Activated naive CD4-positive, alpha-beta T cell treated with anti-CD3 and anti-CD28 coated beads, Interleukin-2, amount 50 U/mL, for 72 hours (primary cell): ENCODE data around the gene POGLUT3. TPM values are rescaled to one million over a fixed set of nuclear protein-coding genes. Genes with fewer than 3 reads are reported as not detected.

Experiments
- ATAC-seq, 2 donors: fragments of 150-1000 bp; cut with Tn5 transposase; 2 replicates each; pipeline ENCODE4 v1.10.0; 2021; ENCODE audit warnings: mild to moderate bottlenecking in 2 of 2, moderate library complexity in 2 of 2
- DNase-seq, 2 donors: peaks; one replicate each; pipeline ENCODE4 v3.0.0; 2021 to 2022; ENCODE audit warnings: low spot score in 2 of 2
- H3K27ac Mint-ChIP-seq, 2 donors: one replicate each; pipeline ENCODE4 v1.8.0; 2022; ENCODE audit warnings: mild to moderate bottlenecking in 2 of 2, mixed read lengths in 2 of 2
- H3K36me3 Mint-ChIP-seq, 2 donors: one replicate each; pipeline ENCODE4 v1.8.0; 2022; ENCODE audit warnings: mixed read lengths in 2 of 2
- H3K9me3 Mint-ChIP-seq, 2 donors: one replicate each; pipeline ENCODE4 v1.8.0; 2022; ENCODE audit warnings: mixed read lengths in 2 of 2
- total RNA-seq, 2 donors: library from RNA; stranded (reverse); gene quantifications; one replicate each; pipeline ENCODE4 v1.2.3, GENCODE V29; 2022

The POGLUT3 gene, protein sequence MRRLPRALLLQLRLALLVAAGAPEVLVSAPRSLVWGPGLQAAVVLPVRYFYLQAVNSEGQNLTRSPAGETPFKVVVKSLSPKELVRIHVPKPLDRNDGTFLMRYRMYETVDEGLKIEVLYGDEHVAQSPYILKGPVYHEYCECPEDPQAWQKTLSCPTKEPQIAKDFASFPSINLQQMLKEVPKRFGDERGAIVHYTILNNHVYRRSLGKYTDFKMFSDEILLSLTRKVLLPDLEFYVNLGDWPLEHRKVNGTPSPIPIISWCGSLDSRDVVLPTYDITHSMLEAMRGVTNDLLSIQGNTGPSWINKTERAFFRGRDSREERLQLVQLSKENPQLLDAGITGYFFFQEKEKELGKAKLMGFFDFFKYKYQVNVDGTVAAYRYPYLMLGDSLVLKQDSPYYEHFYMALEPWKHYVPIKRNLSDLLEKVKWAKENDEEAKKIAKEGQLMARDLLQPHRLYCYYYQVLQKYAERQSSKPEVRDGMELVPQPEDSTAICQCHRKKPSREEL
- total RNA-seq: 1 to 10 TPM; 6.1 to 8.1 TPM

DNA sequence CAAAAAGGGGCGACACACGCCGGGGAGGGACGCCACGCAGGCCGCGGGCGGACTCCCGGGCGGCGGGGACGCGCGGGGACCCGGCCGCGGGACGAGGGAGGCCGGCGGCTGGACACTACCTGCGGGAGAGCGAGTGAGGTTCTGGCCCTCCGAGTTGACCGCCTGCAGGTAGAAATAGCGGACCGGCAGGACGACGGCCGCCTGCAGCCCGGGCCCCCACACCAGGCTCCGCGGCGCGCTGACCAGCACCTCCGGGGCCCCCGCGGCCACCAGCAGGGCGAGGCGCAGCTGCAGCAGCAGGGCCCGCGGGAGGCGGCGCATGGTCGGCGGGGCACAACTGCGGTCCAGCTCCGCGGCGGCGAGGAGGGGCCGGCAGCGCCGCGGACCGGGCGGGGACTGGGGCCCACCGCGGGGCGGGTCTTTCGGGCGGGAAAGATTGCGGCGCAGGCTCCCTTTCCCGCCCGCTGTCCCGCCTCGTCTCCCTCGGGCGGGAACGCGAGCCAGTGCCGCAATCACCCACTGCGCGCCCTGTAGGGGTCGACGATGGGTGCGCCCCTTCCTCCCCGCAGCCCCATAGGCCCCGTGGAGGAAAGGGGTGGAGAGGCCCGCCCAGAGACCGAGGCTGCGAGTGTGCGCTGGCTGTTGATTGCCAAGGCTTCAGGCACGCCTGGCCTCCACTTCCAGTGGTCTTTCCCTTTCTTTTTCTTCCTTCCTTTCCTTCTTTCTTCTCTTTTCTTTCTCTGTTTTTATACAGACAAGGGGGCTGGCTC is at the start of gene POGLUT3:
Gene POGLUT3 (minus strand): TSS at position 339 of the 770 bp plus-strand sequence. CDS start 18 bp downstream, at position 321.
- H3K9me3 Mint-ChIP-seq: no peaks in the 10 kb centered on the region
- peak; percentile 55 to 64 for ATAC-seq
- H3K27ac Mint-ChIP-seq: peak within 1 kb of the TSS; percentile 90 to 99

DNA sequence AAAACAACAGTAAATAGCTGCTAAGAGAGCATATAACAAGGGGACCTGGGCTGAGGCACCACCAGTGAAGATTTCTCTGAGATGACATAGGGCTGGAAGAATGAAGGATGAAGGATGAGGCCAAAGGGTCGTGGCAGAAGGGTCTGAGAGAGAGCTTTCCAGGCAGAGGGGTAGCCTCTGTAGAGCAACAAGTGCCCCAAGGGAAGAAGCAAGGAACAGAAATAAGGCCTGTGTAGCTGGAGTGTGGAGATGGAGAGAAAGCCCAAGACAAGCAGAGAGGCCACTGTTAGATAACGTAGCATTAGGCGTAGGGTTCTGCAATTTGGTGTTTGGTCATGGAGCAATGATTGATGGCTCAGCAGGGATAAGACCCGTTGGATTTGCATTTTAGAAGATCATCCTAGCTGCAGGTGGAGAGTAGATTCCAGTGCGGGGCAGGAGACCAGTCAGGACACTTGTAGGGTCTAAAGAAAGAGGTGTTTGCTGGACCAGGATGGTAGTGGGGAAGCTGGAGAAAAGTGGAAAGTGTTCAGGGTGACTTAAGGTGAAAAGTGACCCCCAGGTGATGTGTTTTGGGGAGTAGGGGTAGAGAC is 47.8 kb upstream of the POGLUT3 start:
- Mint-ChIP-seq H3K36me3 (no peaks in the 10 kb centered on the region), H3K9me3 (no peaks in the 10 kb centered on the region), H3K27ac (no peak overlapping the region)
- no peak for DNase-seq
- ATAC-seq: no peak

More for the DNA sequence above, at the start of gene POGLUT3:
- peak; percentile 33 to 70 for DNase-seq
- no peaks in the 10 kb centered on the region for H3K36me3 Mint-ChIP-seq

DNA sequence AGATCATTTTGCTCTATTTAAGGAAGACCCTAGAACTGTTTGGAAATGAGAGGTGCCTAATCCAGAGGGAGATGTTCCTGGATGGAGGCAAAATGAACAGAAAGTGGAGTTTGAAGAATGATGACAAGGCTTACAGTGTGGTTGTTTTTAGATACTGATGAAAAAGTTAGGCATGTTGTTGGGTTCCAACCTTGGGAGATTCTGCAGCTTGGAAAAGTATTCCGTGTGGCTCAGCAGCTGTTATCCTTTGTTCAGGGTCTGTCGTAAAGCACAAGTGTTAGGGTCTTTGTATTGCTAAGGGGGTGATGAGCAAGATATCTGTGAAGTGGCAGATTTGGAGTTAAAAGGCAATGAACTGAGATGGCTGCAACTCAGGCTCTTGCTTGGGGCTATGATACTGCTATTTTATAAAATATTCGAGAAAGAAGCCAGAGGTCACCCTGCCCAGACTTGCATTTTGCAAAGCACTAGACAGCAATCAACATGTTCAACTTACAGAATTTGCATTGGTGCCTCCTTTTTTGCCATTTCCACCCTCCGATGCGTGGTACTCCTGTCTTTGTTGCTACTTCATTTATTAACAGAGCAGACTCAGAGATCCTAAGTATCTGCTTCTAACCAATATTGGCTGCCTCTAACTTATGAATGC is 45.3 kb upstream of the POGLUT3 start:
- ATAC-seq (no peak), DNase-seq (no peak)
- H3K36me3 Mint-ChIP-seq: no peaks in the 10 kb centered on the region
- H3K27ac Mint-ChIP-seq: no peak overlapping the region
- no peaks in the 10 kb centered on the region for H3K9me3 Mint-ChIP-seq

- ATAC-seq (no peak), DNase-seq (no peak)
- no peaks in the 10 kb centered on the region for H3K36me3 Mint-ChIP-seq
- H3K9me3 Mint-ChIP-seq: no peaks in the 10 kb centered on the region
- no peak overlapping the region for H3K27ac Mint-ChIP-seq
Observed at GRCh38 chr11:108541531-108541930, 43.3 kb upstream of the POGLUT3 start.

GRCh38 chr11:108538502-108538901 is 40.3 kb upstream of the POGLUT3 start:
- no peaks in the 10 kb centered on the region for H3K36me3 Mint-ChIP-seq
- ATAC-seq (no peak), DNase-seq (no peak)
- no peak overlapping the region for H3K27ac Mint-ChIP-seq
- no peaks in the 10 kb centered on the region for H3K9me3 Mint-ChIP-seq

- Mint-ChIP-seq H3K36me3 (no peaks in the 10 kb centered on the region), H3K9me3 (no peaks in the 10 kb centered on the region), H3K27ac (no peak overlapping the region)
- DNase-seq (no peak), ATAC-seq (no peak)
Observed at GRCh38 chr11:108538022-108538424, 39.8 kb upstream of the POGLUT3 start.

DNA sequence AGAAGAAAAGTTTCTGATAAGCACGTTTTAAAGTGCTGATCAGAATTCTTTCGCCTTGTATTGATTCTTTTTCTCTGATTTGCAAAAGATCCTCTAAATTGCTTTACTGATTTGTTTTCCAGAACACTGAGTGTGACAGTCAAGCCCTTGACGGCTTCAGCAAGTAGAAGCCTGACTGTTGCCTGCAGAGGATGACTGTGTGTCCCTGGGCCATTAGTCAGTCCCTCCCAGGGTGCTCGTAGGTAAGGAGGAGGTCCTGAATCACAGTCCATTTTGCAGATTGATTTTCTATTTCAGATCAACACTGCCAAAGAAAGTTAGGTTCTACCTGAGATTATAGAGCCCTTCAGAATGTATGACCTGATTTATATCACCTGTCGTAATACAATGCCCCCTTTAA is 38.6 kb upstream of the POGLUT3 start:
- DNase-seq (no peak), ATAC-seq (no peak)
- H3K9me3 Mint-ChIP-seq: no peaks in the 10 kb centered on the region
- H3K36me3 Mint-ChIP-seq: no peaks in the 10 kb centered on the region
- H3K27ac Mint-ChIP-seq: no peak overlapping the region

DNA sequence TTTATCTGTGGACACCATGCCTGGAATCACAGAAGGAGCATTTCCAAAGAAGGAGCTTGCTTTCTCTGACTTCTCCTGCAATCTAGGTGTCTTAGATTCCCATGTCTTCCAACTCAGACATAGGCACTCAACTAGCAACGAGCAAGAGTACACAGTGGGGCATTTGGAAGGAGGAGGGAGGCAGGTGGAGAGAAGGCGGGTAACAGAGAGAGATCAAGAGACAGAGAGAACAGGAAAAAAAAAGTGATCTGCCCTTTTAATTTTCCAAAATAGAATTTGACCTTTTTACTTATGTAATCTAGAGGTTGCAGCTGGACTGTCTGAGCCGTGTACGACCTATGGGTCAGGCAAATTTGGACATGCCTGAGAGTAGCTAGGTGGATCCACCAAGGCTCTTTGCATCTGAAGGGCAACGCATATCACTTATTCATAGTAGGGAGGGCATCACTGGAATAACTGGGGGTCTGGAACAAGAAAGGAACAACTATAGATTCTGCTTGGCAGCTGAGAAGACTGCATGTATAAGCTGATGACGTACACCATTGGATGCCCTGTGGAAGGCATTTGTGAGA is 37.3 kb upstream of the POGLUT3 start:
- Mint-ChIP-seq H3K9me3 (no peaks in the 10 kb centered on the region), H3K27ac (peak overlapping the region in 1 of 2 donors; percentile 17), H3K36me3 (no peaks in the 10 kb centered on the region)
- no peak for DNase-seq
- no peak for ATAC-seq

GRCh38 chr11:108534274-108534882 is 36.2 kb upstream of the POGLUT3 start:
- ATAC-seq (no peak), DNase-seq (no peak)
- Mint-ChIP-seq H3K27ac (no peak overlapping the region), H3K36me3 (no peaks in the 10 kb centered on the region), H3K9me3 (no peaks in the 10 kb centered on the region)

DNA sequence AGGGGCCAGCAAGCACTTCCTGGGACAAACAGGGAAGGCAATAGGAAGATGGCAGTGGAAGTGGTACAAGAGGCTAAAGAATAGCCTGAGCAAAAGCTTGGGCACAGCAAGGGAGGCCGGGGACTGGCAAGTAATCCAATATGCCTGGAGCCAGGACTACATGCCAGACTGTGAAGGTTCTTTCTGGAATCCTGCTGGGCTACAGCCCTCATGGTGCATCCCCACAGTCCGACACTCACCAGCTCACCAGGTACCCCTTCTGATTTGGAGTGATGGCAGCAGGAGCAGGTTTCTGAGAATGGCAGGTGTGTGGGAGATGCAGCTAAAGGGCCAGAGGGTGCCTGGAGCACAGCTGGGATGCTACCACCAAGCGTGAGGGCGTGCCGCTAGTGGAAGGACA is 32.2 kb upstream of the POGLUT3 start:
- Mint-ChIP-seq H3K9me3 (no peaks in the 10 kb centered on the region), H3K27ac (no peak overlapping the region), H3K36me3 (peaks cover 0 to 7% of the 10 kb centered on the region in 2 donors)
- ATAC-seq: no peak
- DNase-seq: no peak

- H3K36me3 Mint-ChIP-seq: peaks cover 0 to 7% of the 10 kb centered on the region in 2 donors
- DNase-seq (no peak), ATAC-seq (no peak)
- H3K9me3 Mint-ChIP-seq: peaks cover 0 to 5% of the 10 kb centered on the region in 2 donors
- H3K27ac Mint-ChIP-seq: no peak overlapping the region
Observed at GRCh38 chr11:108527382-108527781, 29.2 kb upstream of the POGLUT3 start.

- peaks cover 0 to 5% of the 10 kb centered on the region in 2 donors for H3K9me3 Mint-ChIP-seq
- H3K36me3 Mint-ChIP-seq: peaks cover 0 to 7% of the 10 kb centered on the region in 2 donors
- peak overlapping the region in 1 of 2 donors; percentile 22 for H3K27ac Mint-ChIP-seq
- DNase-seq (no peak), ATAC-seq (no peak)
Observed at GRCh38 chr11:108525161-108525560, 27.0 kb upstream of the POGLUT3 start.

DNA sequence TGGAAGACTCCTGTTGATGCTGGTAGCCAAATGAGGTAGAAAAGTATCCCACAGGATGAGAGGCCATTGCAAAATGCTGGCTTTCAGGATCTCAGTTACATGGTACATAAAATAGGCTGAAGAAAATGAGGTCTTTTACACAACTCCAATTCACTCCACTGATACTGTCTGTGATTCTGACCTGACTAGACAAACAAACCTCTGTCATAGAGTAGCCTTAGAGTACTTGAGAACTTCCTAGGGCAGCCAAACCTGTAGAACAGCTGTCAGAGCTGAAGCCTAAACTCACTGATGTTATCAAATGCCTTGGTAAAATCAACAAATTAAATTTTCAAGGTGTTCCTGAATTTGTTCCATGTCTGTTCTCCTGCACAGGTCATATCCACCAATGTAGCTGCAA is 26.2 kb upstream of the POGLUT3 start:
- DNase-seq: no peak
- peaks cover 0 to 7% of the 10 kb centered on the region in 2 donors for H3K36me3 Mint-ChIP-seq
- H3K27ac Mint-ChIP-seq: peak overlapping the region in 1 of 2 donors; percentile 22
- H3K9me3 Mint-ChIP-seq: peaks cover 0 to 5% of the 10 kb centered on the region in 2 donors
- no peak for ATAC-seq

GRCh38 chr11:108522318-108522717 is 24.1 kb upstream of the POGLUT3 start:
- DNase-seq (no peak), ATAC-seq (no peak)
- Mint-ChIP-seq H3K9me3 (peaks cover 0 to 5% of the 10 kb centered on the region in 2 donors), H3K36me3 (peaks cover 0 to 7% of the 10 kb centered on the region in 2 donors), H3K27ac (no peak overlapping the region)

DNA sequence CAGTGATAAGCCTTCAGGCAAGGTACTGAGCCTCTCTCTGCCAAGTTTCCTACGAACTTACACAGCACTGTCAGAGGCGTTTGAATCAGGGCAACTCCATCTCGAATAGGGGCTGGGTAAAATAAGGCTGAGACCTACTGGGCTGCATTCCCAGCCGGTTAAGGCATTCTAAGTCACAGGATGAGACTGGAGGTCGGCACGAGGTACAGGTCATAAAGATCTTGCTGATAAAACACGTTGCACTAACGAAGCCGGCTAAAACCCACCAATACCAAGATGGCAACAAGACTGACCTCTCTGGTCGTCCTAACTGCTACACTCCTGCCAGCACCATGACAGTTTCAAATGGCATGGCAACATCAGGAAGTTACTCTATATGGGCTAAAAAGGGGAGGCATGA is 20.4 kb upstream of the POGLUT3 start:
- Mint-ChIP-seq H3K9me3 (peaks cover 0 to 4% of the 10 kb centered on the region in 2 donors), H3K36me3 (peaks cover 10 to 11% of the 10 kb centered on the region in 2 donors), H3K27ac (no peak overlapping the region)
- DNase-seq (no peak), ATAC-seq (no peak)

DNA sequence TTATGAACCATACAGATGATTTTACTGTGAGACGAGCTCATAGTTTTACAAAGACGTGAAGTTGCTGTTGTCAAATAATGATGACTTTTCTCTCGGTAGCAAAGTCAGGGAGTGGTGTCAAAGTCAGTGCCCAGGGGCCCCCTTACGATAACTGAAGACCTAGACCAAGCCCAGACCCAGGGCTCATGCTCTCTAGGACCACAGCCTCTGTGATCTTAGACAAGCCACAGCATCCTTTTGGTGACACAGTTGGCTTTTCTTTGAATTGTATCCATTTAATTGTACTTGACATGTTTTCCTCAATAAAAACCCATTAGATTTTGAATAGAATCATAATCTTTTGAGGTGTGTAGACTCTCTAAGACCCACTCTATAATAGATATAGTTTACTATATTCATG is 17.9 kb upstream of the POGLUT3 start:
- Mint-ChIP-seq H3K36me3 (peaks cover 12 to 21% of the 10 kb centered on the region in 2 donors), H3K9me3 (peaks cover 0 to 4% of the 10 kb centered on the region in 2 donors), H3K27ac (no peak overlapping the region)
- DNase-seq (no peak), ATAC-seq (no peak)
